Esophagus muscularis mucosa (tissue), 4 donors: ENCODE data around the gene KRTAP5-4.

Experiments used
- CTCF ChIP-seq, 3 experiments: fragments of 200-600 bp in 2 of 3; fragments of 450-650 bp in 1 of 3; sonication (generic) in 2 of 3; IDR thresholded peaks; one replicate each; pipeline ENCODE4 v1.5.1; 2017 to 2019; ENCODE audit warnings: antibody characterized with exemption in 3 of 3, mild to moderate bottlenecking in 2 of 3, moderate library complexity in 1 of 3
- EP300 ChIP-seq: sonication (generic); formaldehyde crosslinking; IDR thresholded peaks from one replicate; pipeline ENCODE4 v1.6.1; 2017; ENCODE audit warnings: antibody characterized with exemption
- POLR2AphosphoS5 ChIP-seq, 2 donors: sonication (generic); formaldehyde crosslinking; IDR thresholded peaks; one replicate each; pipeline ENCODE4 v1.6.1; 2017; ENCODE audit warnings: antibody characterized with exemption in 2 of 2

GRCh38 chr11:1667906-1668305 is 46.0 kb upstream of the KRTAP5-4 start:
- TF ChIP-seq CTCF (IDR thresholded peaks at IDR 0.05) (no peak), EP300 (no peak), POLR2AphosphoS5 (IDR thresholded peaks at IDR 0.05) (no peak)
